GM18868 (cell line): ENCODE results near the gene SPRR2E.
"Not testable (repeated sequence)": the region's sequence is repeated elsewhere in the genome, so short reads cannot be mapped to it uniquely, and the experiment has no call there.

ENCODE experiments used
- ATAC-seq: cut with Tn5 transposase; IDR thresholded peaks from one replicate; pipeline ENCODE4 v1.9.1; 2021; ENCODE audit warnings: mild to moderate bottlenecking, moderate library complexity; ENCODE audit not compliant: unreplicated experiment

SPRR2E gene

DNA sequence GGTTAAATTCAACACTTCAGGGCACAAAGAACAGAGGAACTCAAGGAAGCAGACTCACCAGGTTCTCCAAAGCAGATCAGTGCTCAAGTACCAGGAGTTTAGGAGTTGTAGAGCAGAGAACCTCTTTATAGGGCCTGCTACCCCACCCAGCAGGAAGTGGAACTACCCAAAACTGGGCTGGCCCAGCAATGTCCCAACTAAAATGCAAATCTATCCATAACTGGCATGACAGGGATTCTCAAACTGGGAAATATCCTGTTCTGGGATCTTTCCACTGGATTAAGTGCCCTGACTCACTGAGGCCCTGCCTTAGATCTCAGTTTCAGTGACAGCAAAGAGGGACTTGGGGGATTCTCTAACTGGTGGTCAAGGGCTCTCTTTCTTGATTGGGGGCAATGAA, at the start of gene SPRR2E:
Gene SPRR2E, minus strand, starts transcription at position 101 of the 400 bp plus-strand sequence. CDS start 775 bp downstream, outside the sequence.
- no peak for ATAC-seq

GRCh38 chr1:153141377-153141776, 47.1 kb upstream of the SPRR2E start:
- ATAC-seq: no peak

GRCh38 chr1:153140484-153140883, 46.2 kb upstream of the SPRR2E start:
- no peak for ATAC-seq

- ATAC-seq: no peak
Observed at GRCh38 chr1:153133743-153134142, 39.4 kb upstream of the SPRR2E start.

DNA sequence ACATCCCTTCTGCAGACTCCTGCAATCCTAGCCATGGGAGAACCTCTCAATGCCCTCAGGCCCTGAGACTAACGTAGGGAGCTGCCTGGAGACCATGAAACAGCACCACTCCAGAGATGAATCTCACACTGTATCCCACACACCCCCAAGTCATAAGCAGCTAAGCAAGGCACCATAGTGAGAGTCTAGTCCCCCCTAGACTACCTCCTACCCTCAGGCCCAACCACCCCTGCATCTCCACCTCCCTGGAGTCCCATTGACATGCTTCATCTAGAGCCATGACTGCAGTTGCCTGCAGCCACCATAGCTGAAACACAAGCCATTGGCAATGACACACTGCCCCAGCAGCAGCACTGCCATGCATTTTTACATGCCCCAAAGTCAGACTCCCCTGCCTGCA, 38.9 kb upstream of the SPRR2E start:
- ATAC-seq: no peak

DNA sequence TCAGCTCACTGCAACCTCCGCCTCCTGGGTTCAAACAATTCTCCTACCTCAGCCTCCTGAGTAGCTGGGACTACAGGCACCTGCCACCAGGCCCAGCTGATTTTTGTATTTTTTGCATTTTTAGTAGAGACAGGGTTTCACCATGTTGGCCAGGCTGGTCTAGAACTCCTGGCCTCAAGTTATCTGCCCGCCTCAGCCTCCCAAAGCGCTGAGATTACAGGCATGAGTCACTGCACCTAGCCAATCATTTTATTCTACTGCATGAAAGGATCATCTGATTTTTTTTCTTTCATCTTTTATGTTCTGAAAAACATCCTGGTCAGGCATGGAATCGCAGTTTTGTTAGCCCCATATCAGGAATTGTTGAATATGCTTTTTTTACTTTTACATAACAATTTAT, 34.4 kb upstream of the SPRR2E start:
- ATAC-seq: not testable (repeated sequence)

- ATAC-seq: no peak
Observed at GRCh38 chr1:153127296-153127695, 33.0 kb upstream of the SPRR2E start.

DNA sequence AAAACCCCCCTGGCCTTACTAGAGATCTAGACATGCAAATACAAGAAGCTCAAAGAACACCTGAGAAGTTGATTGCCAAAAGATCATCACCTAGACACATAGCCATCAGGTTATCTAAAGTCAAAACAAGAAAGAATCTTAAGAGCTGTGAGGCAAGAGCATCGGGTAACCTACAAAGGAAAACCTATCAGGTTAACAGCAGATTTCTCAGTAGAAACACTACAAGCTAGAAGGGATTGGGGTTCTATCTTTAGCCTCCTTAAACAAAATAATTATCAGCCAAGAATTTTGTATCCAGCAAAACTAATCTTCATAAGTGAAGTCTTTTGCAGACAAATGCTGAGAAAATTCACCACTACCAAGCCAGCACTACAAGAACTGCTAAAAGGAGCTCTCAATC, 31.2 kb upstream of the SPRR2E start:
- ATAC-seq: no peak

GRCh38 chr1:153123793-153124192, 29.5 kb upstream of the SPRR2E start:
- ATAC-seq: not testable (repeated sequence)

DNA sequence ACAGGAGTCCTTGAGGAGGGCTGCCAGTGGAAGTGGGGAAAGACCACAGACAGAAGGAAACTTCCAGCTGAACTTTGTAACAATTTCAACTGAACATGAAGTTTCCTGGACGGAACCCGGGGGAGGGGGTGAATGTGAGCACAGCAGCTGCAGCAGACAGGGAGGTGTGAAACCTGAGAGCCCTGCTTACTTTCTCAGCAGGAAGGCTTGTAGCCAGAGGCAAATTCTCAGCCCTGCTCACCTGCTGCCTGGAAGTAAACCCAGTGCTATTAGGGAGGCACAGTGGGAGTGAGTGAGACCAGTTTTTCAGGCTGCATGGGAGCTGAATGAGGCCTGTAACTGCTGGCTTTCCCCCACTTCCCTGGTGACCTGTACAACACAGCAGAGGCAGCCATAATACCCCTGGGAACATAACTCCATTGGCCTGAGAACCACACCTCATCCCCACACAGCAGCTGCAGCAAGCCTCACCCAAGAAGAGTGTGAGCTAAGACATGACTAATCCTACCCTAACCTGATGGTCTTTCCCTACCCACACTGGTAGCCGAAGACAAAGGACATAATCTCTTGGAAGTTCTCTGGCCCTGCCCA, 28.6 kb upstream of the SPRR2E start:
- ATAC-seq: peak; percentile 60

- no peak for ATAC-seq
Observed at GRCh38 chr1:153120945-153121344, 26.6 kb upstream of the SPRR2E start.

DNA sequence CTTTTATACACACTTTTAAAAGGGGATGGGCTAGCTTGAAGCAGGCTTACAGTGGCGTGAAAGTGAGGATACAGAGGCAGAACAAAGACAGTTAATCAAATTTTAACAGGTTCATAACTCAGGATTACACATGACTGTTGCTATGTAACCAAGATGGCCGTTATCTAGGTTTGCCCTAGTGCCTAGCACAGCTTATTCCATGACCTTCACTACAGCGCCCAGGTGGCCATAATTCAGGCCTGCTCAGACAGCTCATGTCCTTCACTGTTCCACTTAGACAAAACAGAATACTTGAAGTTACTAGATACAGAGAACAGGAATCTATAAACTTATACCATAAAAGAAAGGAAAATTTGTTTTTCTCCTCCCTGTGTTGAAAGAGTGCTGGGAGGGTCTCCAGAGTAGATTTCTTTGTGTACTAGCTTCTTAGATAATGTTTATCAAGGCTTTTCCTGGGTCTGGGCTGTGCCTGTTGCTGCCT, 25.2 kb upstream of the SPRR2E start:
- ATAC-seq: no peak

DNA sequence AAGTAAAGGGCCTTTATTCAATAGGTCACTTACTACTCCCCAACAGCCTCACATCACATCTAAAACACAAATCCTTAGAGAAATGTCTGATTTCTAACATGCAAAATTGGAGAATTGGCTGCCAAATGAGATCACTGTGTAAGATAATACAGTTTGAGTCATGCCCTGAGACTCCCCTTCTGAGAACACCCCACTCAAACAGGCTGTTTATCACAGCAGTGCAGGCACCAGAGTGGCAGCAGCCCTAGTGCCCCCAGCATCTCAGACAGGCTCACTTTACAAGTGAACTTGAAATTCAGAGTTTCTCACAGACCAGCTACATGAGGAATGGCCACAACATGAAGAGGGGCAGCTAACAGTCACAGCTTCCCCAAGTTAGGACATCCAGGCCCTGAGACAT, 20.9 kb upstream of the SPRR2E start:
- not testable (repeated sequence) for ATAC-seq

DNA sequence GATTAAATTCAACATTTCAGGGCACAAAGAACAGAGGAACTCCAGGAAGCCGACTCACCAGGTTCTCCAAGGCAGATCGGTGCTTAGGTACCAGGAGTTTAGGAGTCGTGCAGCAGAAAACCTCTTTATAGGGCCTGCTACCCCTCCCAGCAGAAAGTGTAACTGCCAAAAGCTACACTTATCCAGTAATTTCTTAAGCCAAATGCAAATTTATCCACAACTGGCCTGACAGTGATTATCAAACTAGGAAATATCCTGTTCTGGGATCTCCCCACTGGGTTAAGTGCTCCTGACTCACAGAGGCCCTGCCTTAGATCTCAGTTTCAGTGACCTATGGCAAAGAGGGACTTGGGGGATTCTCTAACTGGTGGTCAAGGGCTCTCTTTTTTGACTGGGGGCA, 19.1 kb upstream of the SPRR2E start, which contains the start of gene SPRR2F:
Gene SPRR2F, minus strand, starts transcription at position 101 of the 400 bp plus-strand sequence. CDS start 783 bp downstream, outside the sequence.
- no peak for ATAC-seq

DNA sequence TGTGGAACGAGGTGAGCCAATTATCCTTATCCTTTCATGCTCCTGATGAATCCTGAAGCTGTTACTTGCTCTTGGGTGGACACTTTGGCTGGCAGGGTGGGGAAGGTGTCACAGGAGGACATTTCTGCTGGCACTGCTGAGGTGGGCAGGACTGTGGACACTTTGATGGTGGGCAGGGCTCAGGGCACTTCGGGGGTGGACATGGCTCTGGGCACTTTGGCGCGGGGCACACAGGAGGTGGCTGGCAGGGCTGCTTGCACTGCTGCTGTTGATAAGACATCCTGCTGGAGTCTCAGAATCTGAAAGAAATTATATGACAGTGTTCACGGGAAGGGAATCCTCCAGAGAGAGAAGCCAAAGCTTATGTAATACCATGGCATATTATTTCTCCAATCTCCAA, 18.1 kb upstream of the SPRR2E start:
- not testable (repeated sequence) for ATAC-seq

DNA sequence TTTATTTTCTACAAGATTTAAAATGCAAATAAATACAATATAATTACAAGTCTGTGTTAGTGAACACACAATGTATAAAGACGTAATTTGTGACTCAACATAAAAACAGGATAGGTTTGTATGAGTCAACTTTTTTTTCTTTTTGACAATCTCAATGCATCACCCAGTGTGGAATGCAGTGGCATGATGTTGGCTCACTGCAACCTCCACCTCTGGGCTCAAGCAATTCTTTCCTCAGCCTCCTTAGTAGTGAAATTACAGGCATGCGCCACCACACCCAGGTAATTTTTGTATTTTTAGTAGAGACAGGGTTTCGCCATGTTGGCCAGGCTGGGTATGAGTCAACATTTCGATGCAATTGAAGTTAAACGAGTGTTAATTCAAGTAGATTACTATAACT, 5.9 kb upstream of the SPRR2E start:
- ATAC-seq: no peak

GRCh38 chr1:153099461-153100045, 5.2 kb upstream of the SPRR2E start:
- no peak for ATAC-seq

DNA sequence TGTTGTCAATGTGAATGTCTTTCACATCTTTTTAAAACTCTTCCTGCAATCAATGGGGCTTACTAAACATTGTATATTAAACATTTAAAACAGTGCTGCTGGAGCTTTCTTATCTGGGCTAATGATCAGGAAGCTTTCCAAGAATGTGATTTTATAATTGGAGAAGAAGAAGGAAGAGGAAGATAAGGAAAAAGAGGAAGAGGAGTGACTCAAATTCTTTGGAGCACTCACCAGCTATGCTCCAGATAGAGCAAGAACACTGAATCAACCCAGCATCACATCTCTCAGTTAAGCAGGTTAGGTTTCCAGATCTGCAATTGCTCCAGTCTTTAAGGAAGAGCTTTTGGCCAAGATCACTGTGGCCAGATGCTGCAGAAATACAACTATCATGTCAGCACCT, 1.4 kb upstream of the SPRR2E start:
- no peak for ATAC-seq

DNA sequence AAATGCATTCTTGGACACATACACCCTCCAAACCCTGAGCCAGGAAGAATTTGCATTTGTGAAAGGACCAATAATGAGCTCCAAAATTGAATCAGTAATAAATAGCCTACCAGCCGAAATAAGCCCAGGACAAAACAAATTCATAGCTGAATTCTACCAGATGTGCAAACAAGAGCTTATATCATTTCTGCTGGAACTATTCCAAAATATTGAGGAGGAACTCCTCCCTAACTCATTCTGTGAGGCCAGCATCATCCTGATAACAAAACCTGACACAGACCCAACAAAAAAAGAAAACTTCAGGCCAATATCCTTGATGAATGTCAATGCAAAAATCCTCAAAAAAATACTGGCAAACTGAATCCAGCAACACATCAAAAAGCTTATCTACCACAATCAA, 6.7 kb downstream of the SPRR2E start:
- no peak for ATAC-seq

GRCh38 chr1:153081736-153082135, 12.6 kb downstream of the SPRR2E start:
- no peak for ATAC-seq

- no peak for ATAC-seq
Observed at GRCh38 chr1:153072806-153073726, 21.3 kb downstream of the SPRR2E start.

- no peak for ATAC-seq
Observed at GRCh38 chr1:153071511-153071910, 22.8 kb downstream of the SPRR2E start, which contains the start of gene SPRR2B. Gene SPRR2B (minus strand): TSS chr1:153071611. CDS start chr1:153070839, 772 bp downstream.
